Endothelial cell of hepatic sinusoid (primary cell): ENCODE data around the gene KCNQ1OT1.

Experiments
- in situ Hi-C: cut with HindIII; loops from 2 replicates; pipeline ENCODE4 v1.10.0; 2017; ENCODE audit warnings: low sequenced_read_pairs

KCNQ1OT1 gene

DNA sequence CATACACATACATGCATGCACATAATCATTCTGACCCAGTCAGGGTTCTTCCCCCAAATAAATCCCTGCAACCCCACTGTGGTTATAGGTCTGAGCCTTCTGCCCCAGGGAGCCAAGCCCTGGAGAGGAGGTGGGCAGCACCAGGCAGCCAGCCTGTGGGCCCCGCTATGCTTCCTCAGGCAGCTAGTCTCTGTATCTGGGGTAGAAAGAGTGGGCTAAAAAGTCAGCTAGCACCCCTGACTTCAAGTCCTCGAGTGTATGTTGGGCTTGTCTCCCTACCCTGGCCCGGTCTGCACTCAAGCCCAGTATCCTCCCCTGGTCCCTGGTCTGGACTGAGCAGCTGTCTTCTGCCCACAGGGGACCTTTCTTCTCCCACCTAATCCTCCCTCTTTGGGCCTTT, 28.0 kb downstream of the KCNQ1OT1 start:
- in situ Hi-C loops: no loop called here

DNA sequence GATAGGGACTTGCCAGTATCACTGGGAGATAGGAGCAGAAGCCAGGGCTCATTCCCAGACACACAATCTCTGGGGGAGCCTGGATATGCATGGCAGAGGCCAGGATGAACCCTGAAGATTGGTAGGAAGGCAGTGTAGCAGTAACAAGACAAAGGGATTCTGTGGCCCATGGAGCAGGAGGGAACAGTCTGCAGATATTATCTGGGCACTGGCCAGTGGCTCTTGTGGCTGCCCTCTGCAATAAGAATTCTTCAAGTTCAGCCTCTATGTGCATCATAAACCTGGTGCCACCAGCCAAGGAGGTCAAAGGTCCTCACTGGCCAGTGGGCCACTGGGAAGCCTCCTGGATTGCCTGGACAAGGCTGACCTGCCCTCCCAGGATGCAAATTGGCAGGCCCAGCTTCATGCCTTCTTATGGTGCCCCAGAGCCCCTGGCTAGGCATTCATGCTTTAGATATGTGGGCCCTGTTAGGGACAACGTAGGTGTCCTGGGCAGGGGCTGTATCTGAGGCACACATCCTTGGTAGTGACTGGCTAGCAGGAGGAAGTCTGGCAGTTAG, 29.2 kb downstream of the KCNQ1OT1 start:
- in situ Hi-C loops: no loop called here

DNA sequence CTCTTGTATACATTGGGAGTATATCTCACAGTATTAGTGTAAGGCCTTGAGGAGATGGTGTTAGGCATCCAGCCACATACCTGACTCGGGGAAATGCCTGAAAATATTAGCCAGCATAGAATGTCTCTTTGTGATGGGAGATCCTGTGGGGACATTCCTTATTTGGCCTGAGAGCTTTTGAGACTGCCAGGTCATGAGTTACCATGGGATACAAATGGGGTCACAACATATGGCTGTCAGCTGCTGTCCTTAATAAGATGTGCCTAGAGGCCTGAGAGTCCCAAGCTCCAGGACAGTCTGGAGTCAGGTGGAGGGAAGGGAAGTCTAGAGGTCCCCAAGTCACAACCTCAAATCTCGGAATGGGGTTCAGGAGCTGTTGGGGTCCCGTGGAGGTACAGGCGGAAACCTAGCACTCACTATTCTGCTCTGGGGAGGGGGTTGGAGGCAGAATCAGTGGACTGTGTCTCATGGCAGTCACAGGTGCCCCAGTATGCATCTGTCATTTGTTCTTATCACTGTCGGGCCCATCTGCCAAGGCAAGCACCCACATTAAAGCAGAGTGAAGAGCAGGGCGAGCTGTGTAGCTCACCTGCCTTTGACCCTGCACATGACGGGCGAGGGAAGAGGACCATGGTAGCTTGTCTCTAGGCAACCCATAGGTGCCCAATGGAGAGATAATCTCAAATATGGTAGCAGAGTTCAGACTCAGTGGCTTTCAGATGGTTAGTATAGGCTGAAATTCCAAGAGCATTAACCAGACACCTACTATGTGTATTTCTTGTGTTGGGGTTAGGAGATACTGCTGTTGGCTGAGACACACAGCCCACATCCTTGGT, 29.9 kb downstream of the KCNQ1OT1 start:
- in situ Hi-C loops: no loop called here

DNA sequence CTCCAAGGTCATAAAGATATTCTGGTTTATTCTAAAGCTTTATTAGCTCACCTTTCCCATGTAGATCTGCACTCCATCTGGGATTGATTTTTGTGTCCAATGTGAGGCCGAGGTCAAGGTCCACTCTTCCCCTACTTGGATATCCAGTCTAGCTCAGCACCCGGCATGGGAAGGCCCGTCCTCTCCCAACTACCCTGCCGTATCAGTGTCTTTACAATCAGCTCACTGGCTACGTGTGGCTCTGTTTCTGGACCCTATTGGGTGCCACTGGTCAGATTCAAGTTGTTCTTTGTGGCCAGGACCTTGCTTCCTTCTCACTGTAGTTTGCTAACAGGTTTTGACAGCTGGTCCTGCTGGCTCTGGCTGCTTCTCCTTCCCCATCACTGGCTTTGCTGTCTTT, 30.9 kb downstream of the KCNQ1OT1 start:
- in situ Hi-C loops: no loop called here

DNA sequence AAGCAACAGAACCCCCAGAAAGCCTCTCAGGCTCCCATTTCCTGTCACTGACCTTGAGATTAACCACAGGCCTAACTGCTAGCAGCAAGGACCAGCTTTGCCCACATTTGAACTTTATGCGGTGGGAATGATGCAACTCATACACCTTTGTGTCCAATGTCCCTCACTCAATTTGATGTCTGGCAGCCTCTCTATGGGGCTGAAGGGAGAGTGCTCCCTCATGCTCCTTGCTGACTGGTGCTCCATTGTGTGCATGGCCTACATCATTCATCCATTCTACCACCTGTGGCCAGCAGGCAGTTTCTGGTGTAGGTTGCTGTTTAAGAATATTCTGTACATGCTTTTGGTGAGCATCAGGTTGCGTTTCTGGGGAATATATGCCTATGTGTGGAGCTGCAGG, 31.9 kb downstream of the KCNQ1OT1 start:
- in situ Hi-C loops: no loop called here

- in situ Hi-C loops: no loop called here
Measured at GRCh38 chr11:2666828-2667570, 32.8 kb downstream of the KCNQ1OT1 start.

- in situ Hi-C loops: no loop called here
Measured at GRCh38 chr11:2666401-2666741, 33.4 kb downstream of the KCNQ1OT1 start.

DNA sequence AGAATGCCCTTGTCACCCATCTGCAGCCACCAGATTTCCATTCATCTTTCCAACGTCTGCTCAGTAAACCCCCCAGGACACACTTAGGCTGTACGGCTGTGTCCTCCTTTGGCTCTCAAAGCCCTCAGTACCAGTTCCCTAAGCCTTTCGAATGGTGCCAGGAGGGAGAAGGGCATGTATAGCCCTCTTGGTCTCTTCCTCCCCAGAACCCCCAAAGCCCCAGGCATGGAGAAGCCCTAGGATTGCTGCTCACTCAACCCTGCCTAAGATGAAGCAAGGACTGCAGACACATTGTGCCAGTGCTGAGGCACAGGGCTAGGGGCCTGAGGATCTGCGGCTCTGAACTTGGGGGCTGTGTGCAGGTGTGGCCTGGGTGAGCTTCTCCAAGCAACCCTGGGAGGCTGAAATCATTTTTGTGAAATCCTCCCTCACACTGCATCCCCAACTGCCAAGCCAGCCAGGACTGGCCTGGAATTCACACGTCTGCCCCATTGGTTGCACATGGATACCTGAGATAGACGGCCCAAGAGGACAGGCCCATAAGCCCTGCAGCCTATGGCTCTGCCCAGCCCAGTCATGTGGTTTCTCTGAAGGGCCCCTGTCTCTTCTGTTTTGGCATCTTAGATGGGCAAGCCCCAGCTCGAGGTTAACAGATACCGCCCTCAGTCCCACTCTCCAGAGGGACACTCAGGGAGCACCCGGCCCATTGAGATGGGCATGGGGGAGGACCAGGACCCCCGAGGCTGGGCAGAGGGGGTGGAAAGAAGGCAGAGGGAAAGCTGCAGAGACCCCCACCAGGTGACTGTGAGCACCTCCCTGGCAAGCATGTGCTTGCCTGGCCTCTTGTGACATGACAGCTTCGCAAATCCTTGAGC, 34.0 kb downstream of the KCNQ1OT1 start:
- in situ Hi-C loops: no loop called here

DNA sequence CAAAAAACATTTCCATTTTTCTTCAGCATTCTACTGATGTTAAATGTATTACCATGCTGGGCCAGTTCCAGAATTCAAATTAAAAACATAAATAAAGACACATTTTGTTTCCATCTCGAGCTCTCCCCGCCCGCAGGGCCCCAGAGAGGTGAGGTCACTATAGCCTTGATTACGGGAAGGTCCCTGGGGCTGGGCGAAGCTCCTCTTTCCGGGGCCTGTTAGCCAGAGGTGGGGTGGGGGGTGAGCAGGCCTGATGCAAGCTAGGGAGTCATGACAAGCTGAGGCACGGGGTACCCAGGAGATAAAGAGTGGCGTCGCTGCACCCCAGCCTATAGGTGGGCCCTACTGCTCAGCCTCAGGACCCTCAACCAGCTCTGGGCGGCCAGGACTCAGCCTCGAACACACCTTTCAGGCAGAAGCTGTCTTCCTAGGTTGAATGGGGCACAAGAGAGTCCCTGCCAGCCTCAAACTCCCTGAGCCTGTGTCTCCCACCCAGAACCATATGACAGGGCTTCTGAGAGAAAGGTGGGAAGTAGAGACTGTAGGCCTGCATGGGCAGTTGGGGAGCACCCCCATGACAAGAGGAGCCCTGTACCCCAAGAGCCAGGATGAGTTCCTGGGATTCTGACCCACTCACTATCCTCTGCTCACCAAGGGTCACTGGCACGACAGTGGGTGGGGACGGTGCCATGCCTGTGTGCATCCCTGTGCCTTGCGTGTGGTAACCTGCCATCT, 34.8 kb downstream of the KCNQ1OT1 start:
- in situ Hi-C loops: no loop called here

DNA sequence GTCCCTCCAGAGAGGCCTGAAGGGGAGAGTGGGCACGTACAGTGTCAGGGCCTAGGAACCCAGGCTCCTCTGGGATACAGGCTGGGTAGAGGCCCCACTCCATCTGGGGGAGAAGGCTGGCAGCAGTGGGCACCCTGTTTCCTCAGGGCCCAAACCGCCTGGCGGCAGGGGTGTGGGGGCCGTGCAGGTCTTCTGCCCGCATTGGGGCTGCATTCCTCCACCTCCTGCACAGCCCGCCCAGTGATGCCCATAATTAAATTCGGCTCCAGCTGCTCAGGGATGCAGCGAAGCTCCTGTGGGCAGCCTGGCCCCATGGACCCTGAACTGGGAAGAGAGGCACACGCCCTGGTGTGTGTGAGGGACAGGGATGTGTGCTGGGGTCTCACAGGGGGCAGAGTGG, 35.4 kb downstream of the KCNQ1OT1 start:
- in situ Hi-C loops: no loop called here

- in situ Hi-C loops: no loop called here
Measured at GRCh38 chr11:2663915-2664314, 35.9 kb downstream of the KCNQ1OT1 start.

GRCh38 chr11:2663506-2663905, 36.3 kb downstream of the KCNQ1OT1 start:
- in situ Hi-C loops: no loop called here

- in situ Hi-C loops: no loop called here
Measured at GRCh38 chr11:2662430-2663299, 37.1 kb downstream of the KCNQ1OT1 start.

GRCh38 chr11:2662024-2662312, 37.8 kb downstream of the KCNQ1OT1 start:
- in situ Hi-C loops: no loop called here

GRCh38 chr11:2661173-2662023, 38.4 kb downstream of the KCNQ1OT1 start:
- in situ Hi-C loops: no loop called here

DNA sequence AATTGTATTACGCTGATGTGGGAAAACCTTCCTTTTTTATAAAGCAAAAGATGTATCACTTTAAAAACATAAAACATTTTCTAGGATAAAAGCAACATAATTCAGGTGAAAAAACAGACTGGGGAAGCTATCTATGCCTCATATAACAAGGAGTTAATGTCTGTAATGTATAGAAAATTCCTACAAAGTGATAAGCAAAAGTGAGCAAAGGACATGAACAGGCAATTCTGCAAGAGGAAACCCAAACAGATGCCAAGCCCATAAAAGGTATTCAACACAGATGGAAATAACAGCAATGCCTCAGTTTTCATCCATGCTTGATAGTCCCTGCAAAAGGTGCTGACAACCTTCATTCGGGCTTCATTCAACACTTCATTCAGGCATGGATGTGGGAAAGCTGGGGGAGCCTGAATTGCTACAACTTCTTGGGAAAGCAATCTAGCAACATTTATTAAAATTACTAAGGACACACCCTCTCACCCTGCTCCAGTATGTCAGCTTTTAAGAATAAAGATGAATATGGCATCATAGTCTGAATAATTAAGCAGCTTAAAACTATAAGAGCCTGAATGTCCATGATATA, 39.3 kb downstream of the KCNQ1OT1 start:
- in situ Hi-C loops: no loop called here

DNA sequence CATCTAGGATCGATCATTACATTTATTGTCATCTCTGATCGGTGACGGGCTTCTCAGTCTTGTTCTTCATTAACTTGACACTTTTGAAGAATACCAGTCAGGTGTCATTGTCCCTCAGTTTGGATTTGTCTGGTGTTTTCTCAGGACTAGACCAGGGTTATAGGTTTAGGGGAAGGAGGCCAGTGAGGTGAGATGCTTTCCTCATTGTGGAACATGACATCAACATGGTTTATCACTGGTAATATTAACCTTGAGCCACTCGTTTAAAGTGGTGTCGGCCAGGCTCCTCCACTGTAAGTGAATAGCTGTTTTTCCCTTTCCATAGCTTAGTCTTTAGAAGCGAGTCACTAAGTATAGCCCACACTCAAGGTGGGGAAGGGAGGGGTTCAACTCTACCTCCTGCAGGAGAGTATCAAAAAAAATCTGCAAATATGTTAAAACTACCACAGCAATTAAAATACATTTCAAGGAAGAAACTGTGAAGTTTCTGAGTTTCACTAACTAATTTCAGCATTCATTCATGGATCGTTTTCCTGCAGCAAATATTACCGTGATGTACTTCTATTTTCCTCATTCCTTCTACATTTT, 42.0 kb downstream of the KCNQ1OT1 start:
- in situ Hi-C loops: loop anchor here (10.0 kb wide), 1 partner anchor 53 kb away; no protein-coding TSS in a partner anchor

DNA sequence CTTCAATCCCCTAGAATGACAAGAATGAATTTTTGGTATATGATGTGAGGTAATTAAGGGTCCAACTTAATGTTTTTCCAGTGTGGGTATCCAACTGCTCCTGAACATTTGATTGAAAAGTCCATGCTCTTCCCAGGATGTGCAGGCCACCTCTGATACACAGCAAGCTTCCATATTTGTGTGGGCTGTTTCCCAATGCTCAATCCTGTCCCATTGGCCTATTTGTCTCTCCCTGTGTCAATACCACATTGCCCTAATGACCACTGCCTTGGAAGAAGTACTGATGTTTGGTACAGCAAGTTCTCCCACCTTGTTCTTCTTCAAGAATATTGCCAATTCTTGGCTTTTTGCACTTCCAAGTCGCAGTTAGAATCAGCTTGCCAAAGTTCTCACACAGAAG, 42.9 kb downstream of the KCNQ1OT1 start:
- in situ Hi-C loops: loop anchor here (10.0 kb wide), 1 partner anchor 52 kb away; no protein-coding TSS in a partner anchor
